Thoracic aorta (tissue), 2 donors: ENCODE measurements around the gene BRMS1L. TPM values are rescaled to one million over a fixed set of nuclear protein-coding genes. Genes with fewer than 3 reads are reported as not detected.
"Not testable (repeated sequence)": the region's sequence is repeated elsewhere in the genome, so short reads cannot be mapped to it uniquely, and the experiment has no call there.

Experiments
- ATAC-seq: fragments of 150-250 bp; one replicate; pipeline ENCODE4 v1.8.0; 2017; ENCODE audit warnings: low read depth; ENCODE audit not compliant: insufficient number of reproducible peaks, low FRiP score
- DNase-seq: peaks from one replicate; pipeline ENCODE4 v3.0.0-alpha.2; 2020; ENCODE audit warnings: low spot score
- H3K27ac ChIP-seq, 2 donors: fragments of 200-600 bp; sonication (generic); 1 replicate in 1 of 2; 2 replicates in 1 of 2; pipeline ENCODE4 v1.5.1; 2016; ENCODE audit warnings: mild to moderate bottlenecking in 2 of 2, moderate library complexity in 2 of 2
- H3K27me3 ChIP-seq: fragments of 200-600 bp; sonication (generic); replicated peaks from 2 replicates; pipeline ENCODE4 v1.6.0; 2016; ENCODE audit warnings: mild to moderate bottlenecking; ENCODE audit not compliant: insufficient read depth
- H3K36me3 ChIP-seq: fragments of 200-600 bp; sonication (generic); one replicate; pipeline ENCODE4 v1.5.1; 2016
- H3K4me1 ChIP-seq, 2 donors: fragments of 200-600 bp; sonication (generic); 1 replicate in 1 of 2; 2 replicates in 1 of 2; pipeline versions ENCODE4 v1.5.1 to v1.6.0; 2016; ENCODE audit warnings: low read depth in 2 of 2, mild to moderate bottlenecking in 1 of 2; ENCODE audit not compliant: control insufficient read depth in 1 of 2
- H3K4me3 ChIP-seq: fragments of 200-600 bp; sonication (generic); 2 replicates; pipeline ENCODE4 v1.5.1; 2016; ENCODE audit warnings: mild to moderate bottlenecking
- H3K9me3 ChIP-seq: fragments of 200-600 bp; sonication (generic); 2 replicates; pipeline ENCODE4 v1.5.1; 2016
- total RNA-seq, 2 donors: library from RNA; depleted of rRNA; stranded (reverse); fragments of >200 nt; gene quantifications; one replicate each; pipeline versions ENCODE4 v1.1.0 to v1.2.3, GENCODE V29; 2016
- TF ChIP-seq, protein P1 (sequence below): fragments of 200-600 bp; sonication (generic); IDR thresholded peaks from one replicate; pipeline ENCODE4 v1.5.1; 2019; ENCODE audit warnings: antibody characterized with exemption

BRMS1L gene, protein sequence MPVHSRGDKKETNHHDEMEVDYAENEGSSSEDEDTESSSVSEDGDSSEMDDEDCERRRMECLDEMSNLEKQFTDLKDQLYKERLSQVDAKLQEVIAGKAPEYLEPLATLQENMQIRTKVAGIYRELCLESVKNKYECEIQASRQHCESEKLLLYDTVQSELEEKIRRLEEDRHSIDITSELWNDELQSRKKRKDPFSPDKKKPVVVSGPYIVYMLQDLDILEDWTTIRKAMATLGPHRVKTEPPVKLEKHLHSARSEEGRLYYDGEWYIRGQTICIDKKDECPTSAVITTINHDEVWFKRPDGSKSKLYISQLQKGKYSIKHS
- total RNA-seq: 10 to 100 TPM in 1 of 2 donors, 1 to 10 TPM in 1; 5.0 to 12.8 TPM

- ATAC-seq: peak; percentile 98
- no peaks in the 10 kb centered on the region for H3K27me3 ChIP-seq
- H3K4me3 ChIP-seq: peak within 1 kb of the TSS; percentile 100
- DNase-seq: peak; percentile 95
- H3K27ac ChIP-seq: peak within 1 kb of the TSS; percentile 98 to 100
- peaks cover 0 to 11% of the 10 kb centered on the region in 2 donors for H3K4me1 ChIP-seq
- TF ChIP-seq, protein P1, sequence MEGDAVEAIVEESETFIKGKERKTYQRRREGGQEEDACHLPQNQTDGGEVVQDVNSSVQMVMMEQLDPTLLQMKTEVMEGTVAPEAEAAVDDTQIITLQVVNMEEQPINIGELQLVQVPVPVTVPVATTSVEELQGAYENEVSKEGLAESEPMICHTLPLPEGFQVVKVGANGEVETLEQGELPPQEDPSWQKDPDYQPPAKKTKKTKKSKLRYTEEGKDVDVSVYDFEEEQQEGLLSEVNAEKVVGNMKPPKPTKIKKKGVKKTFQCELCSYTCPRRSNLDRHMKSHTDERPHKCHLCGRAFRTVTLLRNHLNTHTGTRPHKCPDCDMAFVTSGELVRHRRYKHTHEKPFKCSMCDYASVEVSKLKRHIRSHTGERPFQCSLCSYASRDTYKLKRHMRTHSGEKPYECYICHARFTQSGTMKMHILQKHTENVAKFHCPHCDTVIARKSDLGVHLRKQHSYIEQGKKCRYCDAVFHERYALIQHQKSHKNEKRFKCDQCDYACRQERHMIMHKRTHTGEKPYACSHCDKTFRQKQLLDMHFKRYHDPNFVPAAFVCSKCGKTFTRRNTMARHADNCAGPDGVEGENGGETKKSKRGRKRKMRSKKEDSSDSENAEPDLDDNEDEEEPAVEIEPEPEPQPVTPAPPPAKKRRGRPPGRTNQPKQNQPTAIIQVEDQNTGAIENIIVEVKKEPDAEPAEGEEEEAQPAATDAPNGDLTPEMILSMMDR: peak; percentile 8
- H3K9me3 ChIP-seq: no peaks in the 10 kb centered on the region
- H3K36me3 ChIP-seq: no peaks in the 10 kb centered on the region
These were observed at the start of gene BRMS1L for GRCh38 chr14:35826218-35826951. BRMS1L (plus strand) TSS chr14:35826338; CDS start chr14:35826517, 179 bp downstream.

GRCh38 chr14:35776823-35777222 is 49.3 kb upstream of the BRMS1L start:
- Histone ChIP-seq H3K4me1 (no peaks in the 10 kb centered on the region), H3K27ac (no peak overlapping the region), H3K9me3 (peaks cover 10% of the 10 kb centered on the region), H3K36me3 (peaks cover 3% of the 10 kb centered on the region), H3K27me3 (no peaks in the 10 kb centered on the region), H3K4me3 (no peak overlapping the region)
- DNase-seq (no peak), ATAC-seq (no peak)
- TF ChIP-seq, protein P1: no peak

DNA sequence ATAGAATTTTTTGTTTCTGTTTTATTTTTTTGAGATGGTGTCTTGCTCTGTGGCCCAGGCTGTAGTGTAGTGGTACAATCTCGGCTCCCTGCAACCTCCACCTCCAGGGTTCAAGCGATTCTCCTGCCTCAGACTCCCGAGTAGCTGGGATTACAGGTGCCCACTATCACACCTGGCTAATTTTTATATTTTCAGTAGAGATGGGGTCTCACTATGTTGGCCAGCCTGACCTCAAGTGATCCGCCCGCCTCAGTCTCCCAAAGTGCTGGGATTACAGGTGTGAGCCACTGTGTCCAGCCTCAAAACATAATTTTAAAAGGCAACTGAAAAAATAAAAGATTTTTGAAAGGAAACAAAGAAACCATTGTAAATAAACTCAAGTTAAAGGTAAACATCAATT is 48.6 kb upstream of the BRMS1L start:
- not testable (repeated sequence) for H3K27ac ChIP-seq, H3K27me3 ChIP-seq, H3K4me1 ChIP-seq, H3K4me3 ChIP-seq, DNase-seq, ATAC-seq, H3K36me3 ChIP-seq
- H3K9me3 ChIP-seq: peaks cover 12% of the 10 kb centered on the region

- H3K4me3 ChIP-seq: no peak overlapping the region
- no peak for ATAC-seq
- H3K9me3 ChIP-seq: peaks cover 12% of the 10 kb centered on the region
- H3K27ac ChIP-seq: no peak overlapping the region
- no peak for DNase-seq
- peaks cover 3% of the 10 kb centered on the region for H3K36me3 ChIP-seq
- no peaks in the 10 kb centered on the region for H3K27me3 ChIP-seq
- no peaks in the 10 kb centered on the region for H3K4me1 ChIP-seq
- TF ChIP-seq, protein P1: no peak
These were observed 46.8 kb upstream of the BRMS1L start for GRCh38 chr14:35779368-35779767.

GRCh38 chr14:35783699-35784098 is 42.4 kb upstream of the BRMS1L start:
- peaks cover 12% of the 10 kb centered on the region for H3K9me3 ChIP-seq
- no peaks in the 10 kb centered on the region for H3K27me3 ChIP-seq
- H3K27ac ChIP-seq: no peak overlapping the region
- DNase-seq (no peak), ATAC-seq (no peak)
- H3K4me1 ChIP-seq: no peaks in the 10 kb centered on the region
- no peaks in the 10 kb centered on the region for H3K36me3 ChIP-seq
- no peak overlapping the region for H3K4me3 ChIP-seq
- TF ChIP-seq, protein P1: no peak
